Measurements from ENCODE around the gene ADGRF3. TPM values are rescaled to one million over a fixed set of nuclear protein-coding genes. Genes with fewer than 3 reads are reported as not detected.

ADGRF3 gene
- total and polyA plus RNA-seq, 2 of the 8 experiments (the other 6 are each of a cell fraction or from before 2014, with no cell fraction given) = 0.54 to 0.69 TPM

- TF ChIP-seq ATF2 (IDR thresholded peaks at IDR 0.05; ENCODE audit: low read length) (no peak), SP2 (IDR thresholded peaks at IDR 0.05; ENCODE audit: low read length) (no peak), GABPA (IDR thresholded peaks at IDR 0.05; ENCODE audit: borderline replicate concordance, insufficient read depth, low read length) (no peak), HDAC6 (IDR thresholded peaks at IDR 0.05; ENCODE audit: low read depth, low read length) (no peak), EP300 (IDR thresholded peaks at IDR 0.05; ENCODE audit: borderline replicate concordance in 1 of 2, low read depth in 2 of 2, low read length in 2 of 2) (no peak), BRCA1 (IDR thresholded peaks at IDR 0.05; ENCODE audit: low read depth, low read length) (no peak)
These were observed 63.0 kb downstream of the ADGRF3 start (continued) for GRCh38 chr2:26283606-26284005.
